PFSK-1 (cell line): ENCODE results near the gene DMBT1.

Experiments
- REST ChIP-seq, 2 experiments: IDR thresholded peaks; 2 replicates each; pipeline versions ENCODE4 v1.6.1 to v1.8.0; 2011 to 2012; ENCODE audit warnings: low read depth in 2 of 2, low read length in 2 of 2, control low read depth in 1 of 2, inconsistent platforms in 1 of 2, mild to moderate bottlenecking in 1 of 2, moderate library complexity in 1 of 2; ENCODE audit not compliant: insufficient read depth in 1 of 2
- SIN3A ChIP-seq: IDR thresholded peaks from 2 replicates; pipeline ENCODE4 v1.6.1; 2012; ENCODE audit warnings: mild to moderate bottlenecking, low read length, moderate library complexity, borderline replicate concordance; ENCODE audit not compliant: insufficient read depth
- TAF1 ChIP-seq: IDR thresholded peaks from 2 replicates; pipeline ENCODE4 v1.6.1; 2012; ENCODE audit warnings: low read length, control low read depth, borderline replicate concordance; ENCODE audit not compliant: insufficient read depth

DNA sequence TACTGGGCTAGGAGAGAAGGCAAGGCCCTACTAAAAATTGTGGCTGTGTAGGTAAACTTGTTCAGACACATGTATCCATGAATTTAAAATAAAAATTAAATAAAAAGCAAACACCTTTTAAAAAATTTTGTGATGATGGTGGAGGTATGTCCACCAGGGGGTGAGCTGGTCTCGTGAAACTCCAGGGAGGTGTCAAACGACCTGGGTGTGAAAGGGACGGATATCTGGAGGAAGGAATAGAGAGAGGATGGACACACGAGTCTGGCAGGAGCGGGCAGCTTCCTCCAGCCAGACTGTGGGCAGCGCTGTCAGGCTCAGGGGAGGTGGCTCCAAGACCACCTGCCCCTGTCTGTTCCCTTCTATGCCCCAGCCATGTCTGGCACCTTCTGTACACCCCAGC is 34.8 kb upstream of the DMBT1 start:
- no peak for TF ChIP-seq SIN3A
- no peak for TF ChIP-seq TAF1
- no peak for TF ChIP-seq REST (IDR thresholded peaks at IDR 0.05; ENCODE audit: insufficient read depth in 1 of 2, low read depth in 2 of 2, low read length in 2 of 2)
